ENCODE measurements around the gene SPATA13. TPM values are rescaled to one million over a fixed set of nuclear protein-coding genes. Genes with fewer than 3 reads are reported as not detected.

Gene SPATA13
- total and polyA plus RNA-seq, 2 donors (not counting 1 experiment from before 2014, with no cell fraction given) = 5.7 to 8.3 TPM

GRCh38 chr13:24218338-24218737 lies 57.8 kb downstream of the SPATA13 start:
- H3K27ac Mint-ChIP-seq = no peak overlapping the region
- Histone ChIP-seq H3K4me2 (replicated peaks; ENCODE audit: low read depth, low read length, poor library complexity, severe bottlenecking) (no peak overlapping the region), H3K27me3 (replicated peaks in 1 of 4; ENCODE audit: control extremely low read depth in 1 of 4, control insufficient read depth in 3 of 4, insufficient read depth in 4 of 4, low read length in 3 of 4) (no peaks in the 10 kb centered on the region), H4K20me1 (ENCODE audit: control insufficient read depth, insufficient read depth, low read length, poor library complexity, severe bottlenecking) (no peaks in the 10 kb centered on the region), H3K4me1 (ENCODE audit: control insufficient read depth in 2 of 2, insufficient read depth in 2 of 2, low read length in 2 of 2) (peaks cover 29 to 39% of the 10 kb centered on the region in 2 donors), H3K27ac (ENCODE audit: low read length in 2 of 2) (no peak overlapping the region), H3K4me3 (ENCODE audit: control extremely low read depth in 1 of 5, extremely low read depth in 1 of 5, insufficient read depth in 1 of 5, low read depth in 2 of 5, low read length in 4 of 5) (no peak overlapping the region), H3K9ac (ENCODE audit: low read length) (no peak overlapping the region), H3K36me3 (replicated peaks in 1 of 2; ENCODE audit: control extremely low read depth in 1 of 2, control insufficient read depth in 1 of 2, extremely low read depth in 1 of 2, insufficient read depth in 2 of 2, low read length in 1 of 2) (no peaks in the 10 kb centered on the region), H3K9me3 (ENCODE audit: control extremely low read depth in 1 of 3, control insufficient read depth in 2 of 3, insufficient read depth in 1 of 3, low read length in 2 of 3) (peaks cover 0 to 7% (median 0%) of the 10 kb centered on the region in 3 donors), H3K79me2 (ENCODE audit: control insufficient read depth, insufficient read depth, low read length) (no peaks in the 10 kb centered on the region), H2AFZ (ENCODE audit: insufficient read depth, low read depth, low read length, poor library complexity, severe bottlenecking) (no peak overlapping the region)
- TF ChIP-seq CTCF (IDR thresholded peaks at IDR 0.05) = no peak
- no peak for TF ChIP-seq EZH2 (IDR thresholded peaks at IDR 0.05; ENCODE audit: borderline replicate concordance, insufficient read depth, low read depth, low read length, poor library complexity, severe bottlenecking)
- ChIA-PET POLR2A (no interaction called here), CTCF (interaction anchor here (0.7 to 3.8 kb wide), 9 partner anchors 10 to 197 kb away, joined by 3 to 64 read pairs (median 11); partner anchors contain the start of gene SPATA13)
- WGBS (ENCODE audit: insufficient coverage) = no CpG with 5 or more reads among the region's 3 CpGs
- H3K4me3 Mint-ChIP-seq = no peak overlapping the region
- H3K9me3 Mint-ChIP-seq (ENCODE audit: insufficient read depth) = no peaks in the 10 kb centered on the region
- intact Hi-C loops (cut with micrococcal nuclease) = loop anchor here (5.0 kb wide), 1 partner anchor 56 kb away; the partner anchor contains the start of gene SPATA13
- ATAC-seq (ENCODE audit: low read depth) (no peak), DNase-seq (no peak)
- no peaks in the 10 kb centered on the region for H3K27me3 Mint-ChIP-seq
- peaks cover 44% of the 10 kb centered on the region for H3K4me1 Mint-ChIP-seq

GRCh38 chr13:24218977-24219376 lies 58.5 kb downstream of the SPATA13 start:
- Histone ChIP-seq H3K9ac (ENCODE audit: low read length) (no peak overlapping the region), H3K4me3 (ENCODE audit: control extremely low read depth in 1 of 5, extremely low read depth in 1 of 5, insufficient read depth in 1 of 5, low read depth in 2 of 5, low read length in 4 of 5) (no peak overlapping the region), H3K27me3 (replicated peaks in 1 of 4; ENCODE audit: control extremely low read depth in 1 of 4, control insufficient read depth in 3 of 4, insufficient read depth in 4 of 4, low read length in 3 of 4) (no peaks in the 10 kb centered on the region), H3K27ac (ENCODE audit: low read length in 2 of 2) (no peak overlapping the region), H3K36me3 (replicated peaks in 1 of 2; ENCODE audit: control extremely low read depth in 1 of 2, control insufficient read depth in 1 of 2, extremely low read depth in 1 of 2, insufficient read depth in 2 of 2, low read length in 1 of 2) (no peaks in the 10 kb centered on the region), H2AFZ (ENCODE audit: insufficient read depth, low read depth, low read length, poor library complexity, severe bottlenecking) (no peak overlapping the region), H3K4me2 (replicated peaks; ENCODE audit: low read depth, low read length, poor library complexity, severe bottlenecking) (no peak overlapping the region), H3K79me2 (ENCODE audit: control insufficient read depth, insufficient read depth, low read length) (no peaks in the 10 kb centered on the region), H3K4me1 (ENCODE audit: control insufficient read depth in 2 of 2, insufficient read depth in 2 of 2, low read length in 2 of 2) (peaks cover 33 to 45% of the 10 kb centered on the region in 2 donors), H4K20me1 (ENCODE audit: control insufficient read depth, insufficient read depth, low read length, poor library complexity, severe bottlenecking) (no peaks in the 10 kb centered on the region), H3K9me3 (ENCODE audit: control extremely low read depth in 1 of 3, control insufficient read depth in 2 of 3, insufficient read depth in 1 of 3, low read length in 2 of 3) (peaks cover 0 to 7% (median 0%) of the 10 kb centered on the region in 3 donors)
- DNase-seq (no peak), ATAC-seq (ENCODE audit: low read depth) (no peak)
- TF ChIP-seq CTCF (IDR thresholded peaks at IDR 0.05) = no peak
- no peak for TF ChIP-seq EZH2 (IDR thresholded peaks at IDR 0.05; ENCODE audit: borderline replicate concordance, insufficient read depth, low read depth, low read length, poor library complexity, severe bottlenecking)
- ChIA-PET CTCF (interaction anchor here (0.7 to 3.8 kb wide), 14 partner anchors 10 to 752 kb away, joined by 3 to 64 read pairs (median 4); partner anchors contain the start of gene SPATA13), POLR2A (no interaction called here)
- H3K27me3 Mint-ChIP-seq = no peaks in the 10 kb centered on the region
- H3K27ac Mint-ChIP-seq = no peak overlapping the region
- no CpG with 5 or more reads among the region's 2 CpGs for WGBS (ENCODE audit: insufficient coverage)
- H3K4me3 Mint-ChIP-seq = no peak overlapping the region
- no peaks in the 10 kb centered on the region for H3K9me3 Mint-ChIP-seq (ENCODE audit: insufficient read depth)
- intact Hi-C loops (cut with micrococcal nuclease) = loop anchor here (5.0 kb wide), 1 partner anchor 57 kb away; the partner anchor contains the start of gene SPATA13
- peaks cover 49% of the 10 kb centered on the region for H3K4me1 Mint-ChIP-seq

All from B cell (primary cell).